MCF 10A (cell line): ENCODE results near the gene NCAPD2. TPM values are rescaled to one million over a fixed set of nuclear protein-coding genes. Genes with fewer than 3 reads are reported as not detected.

Experiments
- BruUV-seq: library from RNA; stranded (reverse); fragments of 400-500 nt; replicated peaks from 2 replicates; lab custom pipeline; 2021; lab: Mats Ljungman, UMichigan
- CTCF ChIA-PET: fragments of 300-600 bp; sonication (Branson Sonifier 250); formaldehyde crosslinking; extraction: SDS; loops from one replicate; lab custom pipeline; 2021; ENCODE audit warnings: antibody characterized with exemption, inconsistent platforms; lab: Yijun Ruan, JAX
- POLR2A ChIA-PET: fragments of 300-600, 350-650 bp; sonication (Branson Sonifier 250); formaldehyde crosslinking; extraction: SDS; loops from one replicate; lab custom pipeline; 2020; ENCODE audit warnings: antibody characterized with exemption, inconsistent platforms; lab: Yijun Ruan, JAX
- DNase-seq: peaks from one replicate; pipeline ENCODE4 v3.0.0-alpha.2; 2018; ENCODE audit not compliant: unreplicated experiment
- H3K27ac Mint-ChIP-seq: one replicate; pipeline ENCODE4 v1.8.0; 2022; ENCODE audit warnings: mild to moderate bottlenecking, low read depth, mixed read lengths; ENCODE audit not compliant: unreplicated experiment
- H3K27me3 Mint-ChIP-seq: one replicate; pipeline ENCODE4 v1.8.0; 2022; ENCODE audit warnings: mixed read lengths; ENCODE audit not compliant: insufficient read depth, unreplicated experiment
- H3K36me3 Mint-ChIP-seq: one replicate; pipeline ENCODE4 v1.8.0; 2022; ENCODE audit warnings: mild to moderate bottlenecking, moderate library complexity, mixed read lengths; ENCODE audit not compliant: insufficient read depth, unreplicated experiment
- H3K4me1 Mint-ChIP-seq: one replicate; pipeline ENCODE4 v1.8.0; 2022; ENCODE audit warnings: mixed read lengths; ENCODE audit not compliant: insufficient read depth, unreplicated experiment
- H3K4me3 Mint-ChIP-seq: one replicate; pipeline ENCODE4 v1.8.0; 2022; ENCODE audit warnings: mild to moderate bottlenecking, moderate library complexity, mixed read lengths; ENCODE audit not compliant: unreplicated experiment
- H3K9me3 Mint-ChIP-seq: one replicate; pipeline ENCODE4 v1.8.0; 2022; ENCODE audit warnings: mixed read lengths; ENCODE audit not compliant: unreplicated experiment
- intact Hi-C: fragments of 100-400 bp; cut with micrococcal nuclease; formaldehyde crosslinking; loops from 2 replicates; pipeline ENCODE4 v1.14.1; 2022
- total RNA-seq: library from RNA; stranded (reverse); gene quantifications from 2 replicates; pipeline ENCODE4 v1.2.3, GENCODE V29; 2022
- TF ChIP-seq, protein P1 (sequence below): fragments of 200-600 bp; IDR thresholded peaks from one replicate; pipeline ENCODE4 v1.8.0; 2022; ENCODE audit warnings: antibody characterized with exemption, mild to moderate bottlenecking; ENCODE audit not compliant: unreplicated experiment

Gene NCAPD2
- total RNA-seq, 1 experiment from 2014 or later, result 52.0 TPM

DNA sequence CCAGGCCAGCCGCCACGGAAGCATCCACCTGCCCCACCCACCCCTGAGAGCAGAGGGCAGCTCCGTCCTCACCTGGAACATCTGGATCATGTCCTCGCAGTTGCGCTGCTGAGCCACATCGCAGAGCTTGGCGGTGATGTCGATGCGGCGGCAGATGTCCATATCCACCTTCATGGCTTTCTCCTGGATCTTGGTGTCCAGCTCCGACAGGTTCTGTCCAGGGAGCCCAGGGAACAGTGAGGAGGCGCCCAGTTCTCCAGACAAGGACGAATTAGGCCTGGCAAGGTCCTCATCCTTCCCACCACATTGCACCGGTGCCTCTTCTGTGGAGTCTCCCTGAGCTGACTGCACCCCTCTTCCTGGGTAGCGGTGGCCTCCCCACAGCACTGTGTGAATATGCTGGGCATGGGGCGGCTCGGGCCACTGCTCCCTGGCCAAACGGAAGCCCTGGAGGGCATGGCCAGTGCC, 55.8 kb downstream of the NCAPD2 start:
- Mint-ChIP-seq H3K36me3 (peaks cover 23% of the 10 kb centered on the region), H3K27ac (no peak overlapping the region), H3K9me3 (no peaks in the 10 kb centered on the region), H3K4me1 (peaks cover 40% of the 10 kb centered on the region), H3K4me3 (no peak overlapping the region), H3K27me3 (no peaks in the 10 kb centered on the region)
- ChIA-PET POLR2A (interaction anchor here (0.6 to 1.9 kb wide), 3 partner anchors 14 to 166 kb away, joined by 3 to 7 read pairs (median 4); partner anchors contain the start of genes GAPDH and LTBR), CTCF (interaction anchor here (0.6 to 6.7 kb wide), 5 partner anchors 10 to 92 kb away, joined by 4 to 58 read pairs (median 9); no protein-coding TSS in a partner anchor)
- TF ChIP-seq, protein P1, sequence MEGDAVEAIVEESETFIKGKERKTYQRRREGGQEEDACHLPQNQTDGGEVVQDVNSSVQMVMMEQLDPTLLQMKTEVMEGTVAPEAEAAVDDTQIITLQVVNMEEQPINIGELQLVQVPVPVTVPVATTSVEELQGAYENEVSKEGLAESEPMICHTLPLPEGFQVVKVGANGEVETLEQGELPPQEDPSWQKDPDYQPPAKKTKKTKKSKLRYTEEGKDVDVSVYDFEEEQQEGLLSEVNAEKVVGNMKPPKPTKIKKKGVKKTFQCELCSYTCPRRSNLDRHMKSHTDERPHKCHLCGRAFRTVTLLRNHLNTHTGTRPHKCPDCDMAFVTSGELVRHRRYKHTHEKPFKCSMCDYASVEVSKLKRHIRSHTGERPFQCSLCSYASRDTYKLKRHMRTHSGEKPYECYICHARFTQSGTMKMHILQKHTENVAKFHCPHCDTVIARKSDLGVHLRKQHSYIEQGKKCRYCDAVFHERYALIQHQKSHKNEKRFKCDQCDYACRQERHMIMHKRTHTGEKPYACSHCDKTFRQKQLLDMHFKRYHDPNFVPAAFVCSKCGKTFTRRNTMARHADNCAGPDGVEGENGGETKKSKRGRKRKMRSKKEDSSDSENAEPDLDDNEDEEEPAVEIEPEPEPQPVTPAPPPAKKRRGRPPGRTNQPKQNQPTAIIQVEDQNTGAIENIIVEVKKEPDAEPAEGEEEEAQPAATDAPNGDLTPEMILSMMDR, result no peak
- no TSS peak for BruUV-seq
- no peak for DNase-seq
- intact Hi-C loops, result no loop called here

DNA sequence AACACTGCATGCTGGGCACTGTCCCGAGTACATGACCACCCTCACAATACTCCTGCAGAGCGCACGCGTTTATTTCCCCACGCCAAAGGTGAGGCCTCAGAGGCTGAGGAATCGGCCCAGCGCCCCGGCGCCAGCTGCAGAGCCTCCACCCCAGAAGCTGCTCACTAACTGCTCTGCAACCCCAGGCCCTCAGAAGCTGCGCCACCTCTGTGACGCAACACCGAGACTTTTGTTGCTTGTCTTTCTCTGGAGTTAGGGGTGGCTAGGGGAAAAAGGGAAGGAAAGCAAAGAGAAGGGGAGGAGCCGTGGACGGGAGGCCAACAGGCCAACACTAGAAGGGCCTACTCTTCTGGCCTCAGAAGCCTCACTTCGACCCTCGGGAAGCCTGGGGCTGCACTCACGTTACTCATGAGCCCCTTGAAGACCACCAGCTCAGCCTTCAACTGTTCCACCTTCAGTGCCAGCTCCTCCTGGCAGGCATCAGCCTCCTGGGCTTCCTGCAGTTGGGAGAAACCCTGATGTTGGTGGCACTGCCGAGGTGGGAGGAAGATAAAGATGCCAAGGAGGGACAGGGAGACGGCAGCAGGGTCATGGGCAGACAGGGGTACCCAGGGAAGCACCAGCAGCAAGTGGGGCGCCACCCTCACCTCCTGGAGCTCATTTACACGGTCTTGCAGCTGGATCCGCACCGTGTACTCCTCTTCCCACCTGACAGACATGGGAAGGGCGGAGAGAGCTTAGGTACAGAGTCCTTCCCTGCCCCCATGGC, 56.6 kb downstream of the NCAPD2 start:
- Mint-ChIP-seq H3K4me1 (peaks cover 45% of the 10 kb centered on the region), H3K4me3 (no peak overlapping the region), H3K9me3 (no peaks in the 10 kb centered on the region), H3K36me3 (peaks cover 17% of the 10 kb centered on the region), H3K27ac (no peak overlapping the region), H3K27me3 (no peaks in the 10 kb centered on the region)
- POLR2A ChIA-PET, result interaction anchor here (0.6 to 1.9 kb wide), 3 partner anchors 15 to 167 kb away, joined by 3 to 7 read pairs (median 4); partner anchors contain the start of genes GAPDH and LTBR
- BruUV-seq, result no TSS peak
- DNase-seq, result no peak
- intact Hi-C loops, result no loop called here
- CTCF ChIA-PET, result interaction anchor here (0.7 to 6.7 kb wide), 8 partner anchors 10 to 35 kb away, joined by 3 to 58 read pairs (median 5); partner anchors contain the start of gene GAPDH
- TF ChIP-seq, protein P1, result no peak

DNA sequence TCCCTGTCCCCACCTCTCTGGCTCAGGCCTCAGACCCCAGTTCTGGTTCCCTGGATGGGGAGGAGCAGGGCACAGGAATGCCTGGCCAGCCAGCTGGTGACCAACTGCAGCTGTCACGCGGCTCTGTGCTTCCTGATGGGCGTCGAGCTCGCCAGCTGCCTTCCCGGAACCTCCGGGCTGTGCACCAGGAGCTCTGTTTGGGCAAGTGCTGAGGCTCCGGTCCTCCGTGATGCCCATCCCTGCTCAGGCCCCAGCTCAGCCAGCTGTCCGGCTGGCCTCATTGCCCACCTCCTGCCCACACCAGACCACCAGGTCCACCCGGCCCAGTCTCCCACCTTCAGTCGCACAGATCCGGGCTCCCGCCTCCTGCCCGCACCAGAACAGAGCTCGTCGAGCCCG, 57.2 kb downstream of the NCAPD2 start:
- Mint-ChIP-seq H3K27ac (peak overlapping the region; percentile 66), H3K27me3 (no peaks in the 10 kb centered on the region), H3K4me1 (peaks cover 45% of the 10 kb centered on the region), H3K36me3 (peaks cover 17% of the 10 kb centered on the region), H3K4me3 (no peak overlapping the region), H3K9me3 (no peaks in the 10 kb centered on the region)
- no peak for DNase-seq
- intact Hi-C loops, result no loop called here
- ChIA-PET CTCF (interaction anchor here (0.7 to 6.7 kb wide), 8 partner anchors 9 to 36 kb away, joined by 3 to 58 read pairs (median 5); partner anchors contain the start of gene GAPDH), POLR2A (interaction anchor here (1.1 kb wide), 1 partner anchor 18 kb away, joined by 3 read pairs; no protein-coding TSS in a partner anchor)
- TF ChIP-seq, protein P1, result no peak
- no TSS peak for BruUV-seq
